ENCODE data around the gene PRICKLE2. TPM values are rescaled to one million over a fixed set of nuclear protein-coding genes. Genes with fewer than 3 reads are reported as not detected.

The PRICKLE2 gene
- total RNA-seq, 1 experiment from 2014 or later: 4.2 TPM

DNA sequence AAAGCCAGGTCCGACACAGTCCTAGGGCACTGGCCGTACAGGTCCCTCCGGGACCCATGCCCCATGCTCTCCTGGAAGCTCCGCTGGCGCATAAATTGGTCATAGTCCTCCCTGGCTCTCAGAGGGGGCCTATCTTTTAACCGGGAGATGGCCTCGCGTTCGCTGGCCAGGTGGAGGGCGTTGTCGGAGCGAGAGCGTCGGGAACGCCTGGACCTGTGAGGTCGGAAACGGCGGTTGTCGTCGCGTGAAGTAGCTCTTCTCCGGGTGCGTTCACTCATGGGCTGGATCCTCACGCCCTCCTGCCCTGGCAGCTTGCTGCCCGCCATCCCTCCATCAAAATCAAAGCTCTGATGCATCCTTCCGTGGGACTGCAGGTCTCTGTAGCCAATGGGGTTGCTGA, 126.0 kb downstream of the PRICKLE2 start:
- no peaks in the 10 kb centered on the region for H3K9me3 ChIP-seq
- no peak for DNase-seq
- Mint-ChIP-seq H3K27me3 (ENCODE audit: insufficient read depth, unreplicated experiment) (no peaks in the 10 kb centered on the region), H3K27ac (ENCODE audit: unreplicated experiment) (no peak overlapping the region), H3K4me1 (ENCODE audit: low read depth, unreplicated experiment) (no peaks in the 10 kb centered on the region), H3K4me3 (ENCODE audit: unreplicated experiment) (no peak overlapping the region), H3K9me3 (ENCODE audit: unreplicated experiment) (no peaks in the 10 kb centered on the region), H3K36me3 (ENCODE audit: insufficient read depth, unreplicated experiment) (no peaks in the 10 kb centered on the region)
- no peaks in the 10 kb centered on the region for H3K27me3 ChIP-seq (replicated peaks; ENCODE audit: control insufficient read depth, insufficient read depth, low read length)
- ChIA-PET CTCF (no interaction called here), POLR2A (no interaction called here)
- BruUV-seq (replicated peaks): no TSS peak
- TF ChIP-seq, protein P1, sequence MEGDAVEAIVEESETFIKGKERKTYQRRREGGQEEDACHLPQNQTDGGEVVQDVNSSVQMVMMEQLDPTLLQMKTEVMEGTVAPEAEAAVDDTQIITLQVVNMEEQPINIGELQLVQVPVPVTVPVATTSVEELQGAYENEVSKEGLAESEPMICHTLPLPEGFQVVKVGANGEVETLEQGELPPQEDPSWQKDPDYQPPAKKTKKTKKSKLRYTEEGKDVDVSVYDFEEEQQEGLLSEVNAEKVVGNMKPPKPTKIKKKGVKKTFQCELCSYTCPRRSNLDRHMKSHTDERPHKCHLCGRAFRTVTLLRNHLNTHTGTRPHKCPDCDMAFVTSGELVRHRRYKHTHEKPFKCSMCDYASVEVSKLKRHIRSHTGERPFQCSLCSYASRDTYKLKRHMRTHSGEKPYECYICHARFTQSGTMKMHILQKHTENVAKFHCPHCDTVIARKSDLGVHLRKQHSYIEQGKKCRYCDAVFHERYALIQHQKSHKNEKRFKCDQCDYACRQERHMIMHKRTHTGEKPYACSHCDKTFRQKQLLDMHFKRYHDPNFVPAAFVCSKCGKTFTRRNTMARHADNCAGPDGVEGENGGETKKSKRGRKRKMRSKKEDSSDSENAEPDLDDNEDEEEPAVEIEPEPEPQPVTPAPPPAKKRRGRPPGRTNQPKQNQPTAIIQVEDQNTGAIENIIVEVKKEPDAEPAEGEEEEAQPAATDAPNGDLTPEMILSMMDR (IDR thresholded peaks at IDR 0.05; ENCODE audit: insufficient read depth in 1 of 2, low read depth in 1 of 2, low read length in 1 of 2, severe bottlenecking in 1 of 2, unreplicated experiment in 1 of 2): no peak
- peaks cover 8% of the 10 kb centered on the region for H3K4me1 ChIP-seq
- H3K36me3 ChIP-seq (ENCODE audit: control insufficient read depth, insufficient read depth, low read length): no peaks in the 10 kb centered on the region
- no peak overlapping the region for H3K4me3 ChIP-seq (ENCODE audit: low read depth, low read length)
- intact Hi-C loops (cut with micrococcal nuclease; ENCODE audit: unreplicated experiment): no loop called here

DNA sequence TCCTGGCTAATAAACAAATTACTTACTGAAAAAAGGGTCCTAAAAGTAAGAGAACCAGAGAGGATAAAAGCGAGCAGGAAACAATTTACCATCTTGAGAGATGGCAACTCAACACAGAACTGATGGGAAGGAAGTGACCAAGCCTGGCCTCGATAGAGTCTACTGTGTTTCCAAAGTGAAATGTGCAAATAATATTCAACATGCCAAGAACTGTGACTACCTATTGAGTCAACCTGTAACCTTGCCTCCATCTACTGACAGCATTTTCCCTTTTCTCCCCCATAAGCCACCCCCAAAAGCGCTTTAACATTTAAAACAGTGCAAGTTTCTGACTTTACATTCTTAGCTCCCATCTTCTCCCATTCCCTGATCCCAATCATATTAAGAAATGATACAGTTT, 126.6 kb downstream of the PRICKLE2 start:
- BruUV-seq (replicated peaks): no TSS peak
- Mint-ChIP-seq H3K4me3 (ENCODE audit: unreplicated experiment) (no peak overlapping the region), H3K27ac (ENCODE audit: unreplicated experiment) (no peak overlapping the region), H3K36me3 (ENCODE audit: insufficient read depth, unreplicated experiment) (no peaks in the 10 kb centered on the region), H3K4me1 (ENCODE audit: low read depth, unreplicated experiment) (no peaks in the 10 kb centered on the region), H3K27me3 (ENCODE audit: insufficient read depth, unreplicated experiment) (no peaks in the 10 kb centered on the region), H3K9me3 (ENCODE audit: unreplicated experiment) (no peaks in the 10 kb centered on the region)
- no peak overlapping the region for H3K4me3 ChIP-seq (ENCODE audit: low read depth, low read length)
- POLR2A ChIA-PET: no interaction called here
- DNase-seq: no peak
- H3K27me3 ChIP-seq (replicated peaks; ENCODE audit: control insufficient read depth, insufficient read depth, low read length): no peaks in the 10 kb centered on the region
- intact Hi-C loops (cut with micrococcal nuclease; ENCODE audit: unreplicated experiment): no loop called here
- TF ChIP-seq, protein P1 (IDR thresholded peaks at IDR 0.05; ENCODE audit: insufficient read depth in 1 of 2, low read depth in 1 of 2, low read length in 1 of 2, severe bottlenecking in 1 of 2, unreplicated experiment in 1 of 2): no peak
- H3K9me3 ChIP-seq: no peaks in the 10 kb centered on the region
- CTCF ChIA-PET: no interaction called here
- peaks cover 4% of the 10 kb centered on the region; the same call in 1 of the 2 replicates for H3K4me1 ChIP-seq
- no peaks in the 10 kb centered on the region for H3K36me3 ChIP-seq (ENCODE audit: control insufficient read depth, insufficient read depth, low read length)

DNA sequence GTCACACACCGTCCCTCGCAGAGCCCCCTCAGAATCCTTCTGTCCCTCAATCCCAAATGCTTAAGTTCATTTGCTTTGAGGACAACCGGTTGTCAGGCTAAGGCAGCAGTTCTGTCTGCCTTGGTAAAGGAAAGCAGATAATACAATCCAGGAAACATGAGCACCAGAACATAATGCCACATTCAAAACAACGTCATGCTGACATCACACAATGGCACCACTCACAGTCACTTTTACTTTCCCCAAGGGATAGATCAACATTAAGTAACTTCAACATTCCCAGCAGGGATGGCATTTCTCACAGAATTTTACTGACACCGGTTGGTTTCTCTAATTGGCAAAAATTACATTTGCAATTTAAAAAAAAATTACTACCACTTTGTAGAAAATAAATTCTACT, 127.3 kb downstream of the PRICKLE2 start:
- no peak overlapping the region for H3K4me3 Mint-ChIP-seq (ENCODE audit: unreplicated experiment)
- H3K4me1 ChIP-seq: no peaks in the 10 kb centered on the region
- ChIA-PET POLR2A (no interaction called here), CTCF (no interaction called here)
- no peaks in the 10 kb centered on the region for H3K4me1 Mint-ChIP-seq (ENCODE audit: low read depth, unreplicated experiment)
- intact Hi-C loops (cut with micrococcal nuclease; ENCODE audit: unreplicated experiment): no loop called here
- TF ChIP-seq, protein P1 (IDR thresholded peaks at IDR 0.05; ENCODE audit: insufficient read depth in 1 of 2, low read depth in 1 of 2, low read length in 1 of 2, severe bottlenecking in 1 of 2, unreplicated experiment in 1 of 2): no peak
- no peaks in the 10 kb centered on the region for H3K36me3 ChIP-seq (ENCODE audit: control insufficient read depth, insufficient read depth, low read length)
- no peak overlapping the region for H3K27ac Mint-ChIP-seq (ENCODE audit: unreplicated experiment)
- H3K9me3 Mint-ChIP-seq (ENCODE audit: unreplicated experiment): no peaks in the 10 kb centered on the region
- DNase-seq: no peak
- no peaks in the 10 kb centered on the region for H3K27me3 Mint-ChIP-seq (ENCODE audit: insufficient read depth, unreplicated experiment)
- no TSS peak for BruUV-seq (replicated peaks)
- H3K27me3 ChIP-seq (replicated peaks; ENCODE audit: control insufficient read depth, insufficient read depth, low read length): no peaks in the 10 kb centered on the region
- no peaks in the 10 kb centered on the region for H3K9me3 ChIP-seq
- H3K4me3 ChIP-seq (ENCODE audit: low read depth, low read length): no peak overlapping the region
- H3K36me3 Mint-ChIP-seq (ENCODE audit: insufficient read depth, unreplicated experiment): no peaks in the 10 kb centered on the region
